B cell (primary cell): Measurements from ENCODE around the gene PRRX1. TPM values are rescaled to one million over a fixed set of nuclear protein-coding genes. Genes with fewer than 3 reads are reported as not detected.

ENCODE experiments used
- ATAC-seq: fragments of 200-7000 bp; cut with Tn5 transposase; one replicate; pipeline ENCODE4 v1.10.0; 2021; ENCODE audit warnings: low read depth, mild to moderate bottlenecking, moderate number of reproducible peaks, moderate library complexity
- CTCF ChIA-PET: fragments of 350-600 bp; sonication (Branson Sonifier 250); formaldehyde crosslinking; loops from one replicate; lab custom pipeline; 2021; ENCODE audit warnings: antibody characterized with exemption, inconsistent platforms; lab: Charles Lee
- POLR2A ChIA-PET: fragments of 350-600 bp; sonication (Branson Sonifier 250); formaldehyde crosslinking; loops from one replicate; lab custom pipeline; 2021; ENCODE audit warnings: antibody characterized with exemption; lab: Charles Lee
- DNase-seq: peaks from one replicate; pipeline ENCODE4 v3.0.0; 2013
- H2AFZ ChIP-seq: 2 replicates; pipeline ENCODE4 v1.6.1; 2012; ENCODE audit warnings: mild to moderate bottlenecking, low read depth, low read length; ENCODE audit not compliant: insufficient read depth, poor library complexity, severe bottlenecking
- H3K27ac ChIP-seq, 2 donors: 1 replicate in 1 of 2; 2 replicates in 1 of 2; pipeline ENCODE4 v1.5.1; 2012 to 2013; ENCODE audit warnings: low read length in 2 of 2, mild to moderate bottlenecking in 2 of 2, moderate library complexity in 1 of 2
- H3K27me3 ChIP-seq, 4 experiments: fragments of 200-600 bp in 1 of 4; sonication (generic) in 1 of 4; replicated peaks in 1 of 4; 1 replicate in 2 of 4; 2 replicates in 2 of 4; pipeline versions ENCODE4 v1.6.1 to v1.7.0; 2013 to 2016; ENCODE audit warnings: low read length in 3 of 4, mild to moderate bottlenecking in 2 of 4, mixed read lengths in 1 of 4, moderate library complexity in 1 of 4; ENCODE audit not compliant: insufficient read depth in 4 of 4, control insufficient read depth in 3 of 4; ENCODE audit errors: control extremely low read depth in 1 of 4
- H3K36me3 ChIP-seq, 2 experiments: replicated peaks in 1 of 2; 1 replicate in 1 of 2; 2 replicates in 1 of 2; pipeline versions ENCODE4 v1.6.1 to v1.7.1; 2013; ENCODE audit warnings: low read length in 1 of 2; ENCODE audit not compliant: insufficient read depth in 2 of 2, control insufficient read depth in 1 of 2; ENCODE audit errors: control extremely low read depth in 1 of 2, extremely low read depth in 1 of 2
- H3K4me1 ChIP-seq, 2 donors: fragments of 200-600 bp in 1 of 2; sonication (generic) in 1 of 2; 1 replicate in 1 of 2; 2 replicates in 1 of 2; pipeline versions ENCODE4 v1.5.1 to v1.6.1; 2013 to 2017; ENCODE audit warnings: low read length in 2 of 2; ENCODE audit not compliant: control insufficient read depth in 2 of 2, insufficient read depth in 2 of 2
- H3K4me2 ChIP-seq: replicated peaks from 2 replicates; pipeline ENCODE3; 2012; ENCODE audit warnings: mild to moderate bottlenecking, low read depth, low read length; ENCODE audit not compliant: poor library complexity, severe bottlenecking
- H3K4me3 ChIP-seq, 5 experiments: fragments of 200-600 bp in 1 of 5; sonication (generic) in 1 of 5; 1 replicate in 3 of 5; 2 replicates in 2 of 5; pipeline versions ENCODE4 v1.5.1 to v1.7.0; 2011 to 2016; ENCODE audit warnings: low read length in 4 of 5, mild to moderate bottlenecking in 4 of 5, low read depth in 2 of 5, control low read depth in 1 of 5, moderate library complexity in 1 of 5; ENCODE audit not compliant: insufficient read depth in 1 of 5; ENCODE audit errors: control extremely low read depth in 1 of 5, extremely low read depth in 1 of 5
- H3K79me2 ChIP-seq: fragments of 200-600 bp; sonication (generic); one replicate; pipeline ENCODE4 v1.6.0; 2016; ENCODE audit warnings: low read length; ENCODE audit not compliant: control insufficient read depth, insufficient read depth
- H3K9ac ChIP-seq: fragments of 200-600 bp; sonication (generic); 2 replicates; pipeline ENCODE4 v1.6.1; 2017; ENCODE audit warnings: mild to moderate bottlenecking, low read length, moderate library complexity
- H3K9me3 ChIP-seq, 3 donors: one replicate each; pipeline versions ENCODE4 v1.6.1 to v1.7.1; 2013; ENCODE audit warnings: low read length in 2 of 3; ENCODE audit not compliant: control insufficient read depth in 2 of 3, insufficient read depth in 1 of 3; ENCODE audit errors: control extremely low read depth in 1 of 3
- H4K20me1 ChIP-seq: 2 replicates; pipeline ENCODE4 v1.6.0; 2012; ENCODE audit warnings: mild to moderate bottlenecking, low read length; ENCODE audit not compliant: insufficient read depth, control insufficient read depth, poor library complexity, severe bottlenecking
- H3K27ac Mint-ChIP-seq: one replicate; pipeline ENCODE4 v1.8.0; 2021; ENCODE audit warnings: mixed read lengths
- H3K27me3 Mint-ChIP-seq: one replicate; pipeline ENCODE4 v1.8.0; 2021; ENCODE audit warnings: mixed read lengths
- H3K4me1 Mint-ChIP-seq: one replicate; pipeline ENCODE4 v1.8.0; 2021; ENCODE audit warnings: mixed read lengths
- H3K4me3 Mint-ChIP-seq: one replicate; pipeline ENCODE4 v1.8.0; 2021; ENCODE audit warnings: mixed read lengths
- H3K9me3 Mint-ChIP-seq: one replicate; pipeline ENCODE4 v1.8.0; 2022; ENCODE audit warnings: mixed read lengths; ENCODE audit not compliant: insufficient read depth
- CTCF ChIP-seq: fragments of 200-600 bp; IDR thresholded peaks from one replicate; pipeline ENCODE4 v1.8.0; 2022; ENCODE audit warnings: antibody characterized with exemption, mild to moderate bottlenecking
- EZH2 ChIP-seq: IDR thresholded peaks from 2 replicates; pipeline ENCODE4 v1.6.1; 2012; ENCODE audit warnings: borderline replicate concordance, low read depth, mild to moderate bottlenecking, moderate library complexity, low read length; ENCODE audit not compliant: insufficient read depth, poor library complexity, severe bottlenecking
- WGBS: methylation state at CpG from one replicate; pipeline ENCODE4 v1.1.5; 2013; ENCODE audit warnings: missing lambda C conversion rate; ENCODE audit not compliant: insufficient coverage; 5-methylcytosine and 5-hydroxymethylcytosine counted together
- intact Hi-C: fragments of 100-400 bp; cut with micrococcal nuclease; formaldehyde crosslinking; loops from one replicate; pipeline ENCODE4 v1.10.0; 2022
- polyA plus RNA-seq: library from polyadenylated mRNA; depleted of rRNA; stranded (reverse); fragments of >200 nt; gene quantifications from 2 replicates; pipeline ENCODE4 v1.2.3, GENCODE V29; 2012
- total RNA-seq, 2 donors: library from RNA; stranded (reverse); fragments of 120-200 nt in 1 of 2; gene quantifications; 1 replicate in 1 of 2; 2 replicates in 1 of 2; pipeline versions ENCODE4 v1.2.3 to v1.2.4, GENCODE V29; 2013 to 2022

Gene PRRX1
- total and polyA plus RNA-seq, 2 donors (not counting 1 experiment from before 2014, with no cell fraction given), result not detected

- CTCF ChIA-PET, result no interaction called here
- no peak overlapping the region for H3K4me3 Mint-ChIP-seq
- no peak for ATAC-seq
Observed at GRCh38 chr1:170672316-170672715, 8.4 kb downstream of the PRRX1 start.

GRCh38 chr1:170674239-170674638, 10.3 kb downstream of the PRRX1 start:
- DNase-seq (no peak), ATAC-seq (no peak)
- Histone ChIP-seq H3K27ac (no peak overlapping the region), H3K79me2 (no peaks in the 10 kb centered on the region), H2AFZ (no peak overlapping the region), H3K4me2 (no peak overlapping the region), H3K36me3 (no peaks in the 10 kb centered on the region), H3K9ac (no peak overlapping the region), H3K4me1 (no peaks in the 10 kb centered on the region), H3K4me3 (no peak overlapping the region), H4K20me1 (no peaks in the 10 kb centered on the region), H3K27me3 (peaks cover 0 to 22% (median 17%) of the 10 kb centered on the region in 4 experiments), H3K9me3 (no peaks in the 10 kb centered on the region)
- intact Hi-C loops, result no loop called here
- no peak overlapping the region for H3K27ac Mint-ChIP-seq
- peaks cover 70% of the 10 kb centered on the region for H3K27me3 Mint-ChIP-seq
- H3K9me3 Mint-ChIP-seq, result no peaks in the 10 kb centered on the region
- H3K4me1 Mint-ChIP-seq, result no peaks in the 10 kb centered on the region
- TF ChIP-seq EZH2 (no peak), CTCF (no peak)
- POLR2A ChIA-PET, result no interaction called here
- no peak overlapping the region for H3K4me3 Mint-ChIP-seq
- 100% methylated on average over 1 of the region's 3 CpGs for WGBS
- CTCF ChIA-PET, result interaction anchor here (1.1 kb wide), 1 partner anchor 16 kb away, joined by 3 read pairs; no protein-coding TSS in a partner anchor

More at GRCh38 chr1:170672316-170672715, 8.4 kb downstream of the PRRX1 start:
- no peaks in the 10 kb centered on the region for H3K36me3 ChIP-seq
- no CpG with 5 or more reads among the region's 2 CpGs for WGBS
- H3K79me2 ChIP-seq, result no peaks in the 10 kb centered on the region
- no peak for TF ChIP-seq CTCF
- no peak for TF ChIP-seq EZH2
- no peaks in the 10 kb centered on the region for H3K9me3 ChIP-seq
- Mint-ChIP-seq H3K9me3 (no peaks in the 10 kb centered on the region), H3K27me3 (peaks cover 71% of the 10 kb centered on the region), H3K4me1 (peaks cover 4% of the 10 kb centered on the region), H3K27ac (no peak overlapping the region)
- DNase-seq, result no peak
- no peaks in the 10 kb centered on the region for H3K4me1 ChIP-seq
- POLR2A ChIA-PET, result no interaction called here
- intact Hi-C loops, result no loop called here
- H3K27ac ChIP-seq, result no peak overlapping the region
- H3K27me3 ChIP-seq, result peaks cover 0 to 37% (median 24%) of the 10 kb centered on the region in 4 experiments
- no peaks in the 10 kb centered on the region for H4K20me1 ChIP-seq
- no peak overlapping the region for H3K9ac ChIP-seq
- no peak overlapping the region for H3K4me3 ChIP-seq
- H2AFZ ChIP-seq, result no peak overlapping the region
- H3K4me2 ChIP-seq, result no peak overlapping the region
